Vagina (tissue), 2 donors: ENCODE results near the gene GBA3. TPM values are rescaled to one million over a fixed set of nuclear protein-coding genes. Genes with fewer than 3 reads are reported as not detected.

Experiments
- DNase-seq, 2 donors: peaks; one replicate each; pipeline ENCODE4 v3.0.0-alpha.2; 2017; ENCODE audit errors: extremely low spot score in 2 of 2
- H3K27ac ChIP-seq: fragments of 200-600 bp; sonication (generic); one replicate; pipeline ENCODE4 v1.5.1; 2019
- H3K27me3 ChIP-seq: fragments of 200-600 bp; sonication (generic); one replicate; pipeline ENCODE4 v1.5.1; 2019
- H3K36me3 ChIP-seq, 2 donors: fragments of 200-600 bp; sonication (generic); one replicate each; pipeline ENCODE4 v1.5.1; 2017 to 2019
- H3K4me1 ChIP-seq: fragments of 200-600 bp; sonication (generic); one replicate; pipeline ENCODE4 v1.5.1; 2019
- H3K4me3 ChIP-seq, 2 donors: fragments of 200-600 bp; sonication (generic); 1 replicate in 1 of 2; 2 replicates in 1 of 2; pipeline ENCODE4 v1.5.1; 2016 to 2019
- H3K9me3 ChIP-seq: fragments of 200-600 bp; sonication (generic); one replicate; pipeline ENCODE4 v1.5.1; 2019
- CTCF ChIP-seq, 3 experiments: fragments of 450-650 bp in 2 of 3; fragments of 200-600 bp in 1 of 3; sonication (generic) in 1 of 3; IDR thresholded peaks; one replicate each; pipeline ENCODE4 v1.5.1; 2017 to 2019; ENCODE audit warnings: antibody characterized with exemption in 3 of 3, mild to moderate bottlenecking in 2 of 3, moderate library complexity in 2 of 3
- POLR2A ChIP-seq, 2 donors: fragments of 450-650 bp; IDR thresholded peaks; one replicate each; pipeline ENCODE4 v1.6.1; 2017; ENCODE audit warnings: antibody characterized with exemption in 2 of 2, mild to moderate bottlenecking in 2 of 2, moderate library complexity in 2 of 2
- POLR2AphosphoS5 ChIP-seq, 2 donors: sonication (generic); formaldehyde crosslinking; IDR thresholded peaks; one replicate each; pipeline ENCODE4 v1.9.0; 2017; ENCODE audit warnings: antibody characterized with exemption in 2 of 2, mild to moderate bottlenecking in 2 of 2, low read depth in 1 of 2; ENCODE audit not compliant: insufficient read depth in 1 of 2
- intact Hi-C: fragments of 100-400 bp; cut with DNase I; formaldehyde crosslinking; loops from one replicate; pipeline ENCODE4 v1.15.1; 2023
- total RNA-seq: library from RNA; depleted of rRNA; stranded (reverse); fragments of >200 nt; gene quantifications from one replicate; pipeline ENCODE4 v1.2.3, GENCODE V29; 2016

The GBA3 gene
- total RNA-seq, 1 donor from 2014 or later: not detected

GRCh38 chr4:22801391-22801790 lies 108.7 kb downstream of the GBA3 start:
- no peaks in the 10 kb centered on the region for H3K4me1 ChIP-seq
- no peak overlapping the region for H3K27ac ChIP-seq
- DNase-seq: no peak
- H3K9me3 ChIP-seq: no peaks in the 10 kb centered on the region
- H3K27me3 ChIP-seq: no peaks in the 10 kb centered on the region
- intact Hi-C loops: no loop called here
- TF ChIP-seq POLR2A (IDR thresholded peaks at IDR 0.05): no peak
- TF ChIP-seq CTCF (IDR thresholded peaks at IDR 0.05): no peak
- TF ChIP-seq POLR2AphosphoS5 (IDR thresholded peaks at IDR 0.05; ENCODE audit: insufficient read depth in 1 of 2, low read depth in 1 of 2): no peak
- H3K4me3 ChIP-seq: no peak overlapping the region
- no peaks in the 10 kb centered on the region for H3K36me3 ChIP-seq

GRCh38 chr4:22802876-22803275 lies 110.1 kb downstream of the GBA3 start:
- no peak for DNase-seq
- Histone ChIP-seq H3K27me3 (no peaks in the 10 kb centered on the region), H3K36me3 (no peaks in the 10 kb centered on the region), H3K4me1 (no peaks in the 10 kb centered on the region), H3K4me3 (no peak overlapping the region), H3K9me3 (no peaks in the 10 kb centered on the region), H3K27ac (no peak overlapping the region)
- intact Hi-C loops: no loop called here
- no peak for TF ChIP-seq POLR2A (IDR thresholded peaks at IDR 0.05)
- no peak for TF ChIP-seq POLR2AphosphoS5 (IDR thresholded peaks at IDR 0.05; ENCODE audit: insufficient read depth in 1 of 2, low read depth in 1 of 2)
- TF ChIP-seq CTCF (IDR thresholded peaks at IDR 0.05): no peak

GRCh38 chr4:22803512-22803911 lies 110.8 kb downstream of the GBA3 start:
- Histone ChIP-seq H3K4me1 (no peaks in the 10 kb centered on the region), H3K9me3 (no peaks in the 10 kb centered on the region), H3K27me3 (no peaks in the 10 kb centered on the region), H3K27ac (no peak overlapping the region), H3K36me3 (no peaks in the 10 kb centered on the region), H3K4me3 (no peak overlapping the region)
- no peak for DNase-seq
- TF ChIP-seq CTCF (IDR thresholded peaks at IDR 0.05) (no peak), POLR2AphosphoS5 (IDR thresholded peaks at IDR 0.05; ENCODE audit: insufficient read depth in 1 of 2, low read depth in 1 of 2) (no peak), POLR2A (IDR thresholded peaks at IDR 0.05) (no peak)
- intact Hi-C loops: no loop called here

DNA sequence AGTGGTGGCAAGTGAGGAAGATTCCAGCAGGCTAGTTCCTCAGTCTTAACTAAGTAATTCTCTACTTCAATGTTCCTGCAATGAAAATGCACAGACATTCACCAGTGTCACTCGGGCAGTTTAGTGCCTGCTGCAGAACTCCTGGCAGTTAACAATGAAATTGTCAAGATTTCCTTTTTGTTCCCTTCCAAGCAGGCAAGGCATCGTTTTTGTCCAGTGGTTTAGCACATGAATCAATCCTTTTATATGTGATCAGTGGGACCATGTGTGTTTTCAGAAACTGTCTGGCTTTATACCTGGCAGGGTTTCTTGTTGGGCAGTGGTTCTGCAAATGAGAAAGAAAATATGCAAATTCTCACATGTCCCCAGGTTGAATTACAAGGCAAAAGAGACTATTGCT lies 122.2 kb downstream of the GBA3 start:
- no peaks in the 10 kb centered on the region for H3K4me1 ChIP-seq
- no peaks in the 10 kb centered on the region for H3K36me3 ChIP-seq
- no peak for DNase-seq
- intact Hi-C loops: no loop called here
- no peak overlapping the region for H3K27ac ChIP-seq
- H3K9me3 ChIP-seq: no peaks in the 10 kb centered on the region
- no peak for TF ChIP-seq POLR2AphosphoS5 (IDR thresholded peaks at IDR 0.05; ENCODE audit: insufficient read depth in 1 of 2, low read depth in 1 of 2)
- TF ChIP-seq POLR2A (IDR thresholded peaks at IDR 0.05): no peak
- TF ChIP-seq CTCF (IDR thresholded peaks at IDR 0.05): no peak
- no peaks in the 10 kb centered on the region for H3K27me3 ChIP-seq
- no peak overlapping the region for H3K4me3 ChIP-seq

GRCh38 chr4:22824091-22824490 lies 131.4 kb downstream of the GBA3 start:
- H3K4me3 ChIP-seq: no peak overlapping the region
- no peaks in the 10 kb centered on the region for H3K27me3 ChIP-seq
- H3K9me3 ChIP-seq: no peaks in the 10 kb centered on the region
- H3K36me3 ChIP-seq: no peaks in the 10 kb centered on the region
- no peak for DNase-seq
- H3K27ac ChIP-seq: no peak overlapping the region
- intact Hi-C loops: no loop called here
- TF ChIP-seq CTCF (IDR thresholded peaks at IDR 0.05) (no peak), POLR2A (IDR thresholded peaks at IDR 0.05) (no peak), POLR2AphosphoS5 (IDR thresholded peaks at IDR 0.05; ENCODE audit: insufficient read depth in 1 of 2, low read depth in 1 of 2) (no peak)
- no peaks in the 10 kb centered on the region for H3K4me1 ChIP-seq
